Activated CD8-positive, alpha-beta memory T cell treated with anti-CD3 and anti-CD28 coated beads, Interleukin-2, amount 50 U/mL, for 24 hours (primary cell): ENCODE measurements around the gene LRRC59.

Source experiments
- DNase-seq: peaks from one replicate; pipeline ENCODE4 v3.0.0-alpha.2; 2020; ENCODE audit errors: extremely low read depth

LRRC59 gene

GRCh38 chr17:50386510-50386909, 10.8 kb downstream of the LRRC59 start:
- no peak for DNase-seq

- no peak for DNase-seq
These were observed 14.4 kb downstream of the LRRC59 start for GRCh38 chr17:50382931-50383330.

GRCh38 chr17:50381920-50382319, 15.4 kb downstream of the LRRC59 start:
- no peak for DNase-seq

GRCh38 chr17:50381260-50381815, 16.0 kb downstream of the LRRC59 start:
- no peak for DNase-seq

GRCh38 chr17:50380369-50381259, 16.7 kb downstream of the LRRC59 start:
- no peak for DNase-seq

GRCh38 chr17:50379351-50380132, 17.8 kb downstream of the LRRC59 start:
- no peak for DNase-seq

- no peak for DNase-seq
These were observed 21.3 kb downstream of the LRRC59 start for GRCh38 chr17:50375858-50376538.

- DNase-seq, result no peak
These were observed 23.6 kb downstream of the LRRC59 start for GRCh38 chr17:50373705-50374104.

- DNase-seq, result peak; percentile 65
These were observed 24.4 kb downstream of the LRRC59 start, which contains the start of the genes EME1 and MRPL27 for GRCh38 chr17:50372758-50373556. EME1 (plus strand) TSS chr17:50373229; CDS start chr17:50375209, 1,980 bp downstream. MRPL27 (minus strand) TSS chr17:50373184; CDS start chr17:50373170, 14 bp downstream.

GRCh38 chr17:50372222-50372757, 25.0 kb downstream of the LRRC59 start:
- DNase-seq, result no peak

GRCh38 chr17:50371526-50371925, 25.8 kb downstream of the LRRC59 start:
- no peak for DNase-seq

- DNase-seq, result no peak
These were observed 27.3 kb downstream of the LRRC59 start for GRCh38 chr17:50370052-50370451.

GRCh38 chr17:50367401-50367800, 29.9 kb downstream of the LRRC59 start:
- no peak for DNase-seq

- DNase-seq, result no peak
These were observed 31.5 kb downstream of the LRRC59 start for GRCh38 chr17:50365649-50366393.

- no peak for DNase-seq
These were observed 32.2 kb downstream of the LRRC59 start for GRCh38 chr17:50365165-50365564.

GRCh38 chr17:50364715-50365114, 32.6 kb downstream of the LRRC59 start:
- no peak for DNase-seq

GRCh38 chr17:50364061-50364458, 33.3 kb downstream of the LRRC59 start:
- no peak for DNase-seq

GRCh38 chr17:50363217-50364060, 33.9 kb downstream of the LRRC59 start:
- no peak for DNase-seq

GRCh38 chr17:50362661-50363060, 34.7 kb downstream of the LRRC59 start:
- DNase-seq, result no peak
